HCT116 (cell line): ENCODE results near the gene AOPEP.

Experiments
- ELF1 ChIP-seq: IDR thresholded peaks from 2 replicates; pipeline ENCODE4 v1.6.1; 2012; ENCODE audit warnings: low read depth, borderline replicate concordance
- EZH2 ChIP-seq: fragments of 200-600 bp; sonication (generic); IDR thresholded peaks from 2 replicates; pipeline ENCODE4 v1.6.1; 2017; ENCODE audit warnings: antibody characterized with exemption, mixed run types
- EZH2phosphoT487 ChIP-seq: fragments of 200-600 bp; IDR thresholded peaks from 2 replicates; pipeline ENCODE4 v1.6.1; 2018; ENCODE audit warnings: antibody characterized with exemption, borderline replicate concordance
- POLR2A ChIP-seq: IDR thresholded peaks from 2 replicates; pipeline ENCODE4 v1.7.0; 2011; ENCODE audit warnings: borderline replicate concordance; ENCODE audit not compliant: insufficient read depth, insufficient read length; ENCODE audit errors: extremely low read depth
- POLR2AphosphoS5 ChIP-seq: IDR thresholded peaks from 2 replicates; pipeline ENCODE4 v1.6.1; 2011; ENCODE audit warnings: mild to moderate bottlenecking, low read depth, low read length, moderate library complexity
- SIN3A ChIP-seq: IDR thresholded peaks from 2 replicates; pipeline ENCODE4 v1.6.1; 2012; ENCODE audit warnings: low read depth
- SP1 ChIP-seq: IDR thresholded peaks from 2 replicates; pipeline ENCODE4 v1.6.1; 2012; ENCODE audit warnings: low read depth
- TCF7L2 ChIP-seq: IDR thresholded peaks from 2 replicates; pipeline ENCODE4 v1.7.0; 2011; ENCODE audit warnings: borderline replicate concordance, inconsistent platforms; ENCODE audit not compliant: insufficient read depth, insufficient read length; ENCODE audit errors: extremely low read depth
- TF ChIP-seq, protein P1 (sequence below), 3 experiments: fragments of 200-600 bp in 1 of 3; sonication (generic) in 1 of 3; IDR thresholded peaks in 2 of 3; conservative IDR thresholded peaks in 1 of 3; 2 replicates each; pipeline ENCODE4 v1.5.1; 2012 to 2017; ENCODE audit warnings: low read depth in 2 of 3, low read length in 2 of 3, antibody characterized with exemption in 1 of 3, borderline replicate concordance in 1 of 3, control low read depth in 1 of 3, mild to moderate bottlenecking in 1 of 3, mixed read lengths in 1 of 3, mixed run types in 1 of 3, moderate library complexity in 1 of 3; ENCODE audit not compliant: insufficient read depth in 1 of 3
- TF ChIP-seq, protein P2 (sequence below): IDR thresholded peaks from 2 replicates; pipeline ENCODE4 v1.6.1; 2011; ENCODE audit warnings: mild to moderate bottlenecking, low read length, moderate library complexity; ENCODE audit not compliant: insufficient replicate concordance; ENCODE audit errors: extremely low read depth

DNA sequence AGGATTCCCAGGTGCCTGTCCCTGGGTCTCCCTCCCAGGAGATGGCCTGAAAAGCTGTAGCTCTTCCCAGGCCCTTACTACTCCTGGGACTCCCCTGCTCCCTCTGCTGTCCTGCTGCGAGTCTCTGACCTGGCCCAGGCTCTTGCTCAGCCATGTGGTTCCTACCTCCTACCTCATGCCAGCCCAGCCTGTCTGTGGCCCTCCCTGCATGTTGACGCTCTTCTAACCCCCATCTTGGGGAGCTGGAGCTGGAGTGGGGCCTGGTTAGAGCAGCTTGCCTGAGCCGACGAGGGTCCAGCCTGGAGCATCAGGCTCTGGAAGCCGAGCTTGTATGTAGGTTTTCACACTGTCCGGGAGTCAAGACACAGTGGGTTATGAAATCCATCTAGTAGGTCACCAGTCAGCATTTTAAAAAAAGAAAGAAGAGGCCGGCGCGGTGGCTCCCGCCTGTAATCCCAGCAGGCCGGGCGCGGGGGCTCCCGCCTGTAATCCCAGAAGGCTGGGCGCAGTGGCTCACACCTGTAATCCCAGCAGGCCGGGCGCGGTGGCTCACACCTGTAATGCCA lies 346.6 kb downstream of the AOPEP start:
- TF ChIP-seq EZH2 (no peak), SIN3A (no peak), POLR2A (no peak), ELF1 (no peak), POLR2AphosphoS5 (no peak), TCF7L2 (no peak), EZH2phosphoT487 (no peak), SP1 (no peak)
- TF ChIP-seq, protein P1, sequence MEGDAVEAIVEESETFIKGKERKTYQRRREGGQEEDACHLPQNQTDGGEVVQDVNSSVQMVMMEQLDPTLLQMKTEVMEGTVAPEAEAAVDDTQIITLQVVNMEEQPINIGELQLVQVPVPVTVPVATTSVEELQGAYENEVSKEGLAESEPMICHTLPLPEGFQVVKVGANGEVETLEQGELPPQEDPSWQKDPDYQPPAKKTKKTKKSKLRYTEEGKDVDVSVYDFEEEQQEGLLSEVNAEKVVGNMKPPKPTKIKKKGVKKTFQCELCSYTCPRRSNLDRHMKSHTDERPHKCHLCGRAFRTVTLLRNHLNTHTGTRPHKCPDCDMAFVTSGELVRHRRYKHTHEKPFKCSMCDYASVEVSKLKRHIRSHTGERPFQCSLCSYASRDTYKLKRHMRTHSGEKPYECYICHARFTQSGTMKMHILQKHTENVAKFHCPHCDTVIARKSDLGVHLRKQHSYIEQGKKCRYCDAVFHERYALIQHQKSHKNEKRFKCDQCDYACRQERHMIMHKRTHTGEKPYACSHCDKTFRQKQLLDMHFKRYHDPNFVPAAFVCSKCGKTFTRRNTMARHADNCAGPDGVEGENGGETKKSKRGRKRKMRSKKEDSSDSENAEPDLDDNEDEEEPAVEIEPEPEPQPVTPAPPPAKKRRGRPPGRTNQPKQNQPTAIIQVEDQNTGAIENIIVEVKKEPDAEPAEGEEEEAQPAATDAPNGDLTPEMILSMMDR (IDR thresholded peaks at IDR 0.05 in 2 of 3, conservative IDR thresholded peaks at IDR 0.05 in 1 of 3; ENCODE audit: borderline replicate concordance in 1 of 3, insufficient read depth in 1 of 3, low read depth in 2 of 3, low read length in 2 of 3), result peak; percentile 33 to 41 (median 37); a peak in 4 of 6 replicates
- TF ChIP-seq, protein P2, sequence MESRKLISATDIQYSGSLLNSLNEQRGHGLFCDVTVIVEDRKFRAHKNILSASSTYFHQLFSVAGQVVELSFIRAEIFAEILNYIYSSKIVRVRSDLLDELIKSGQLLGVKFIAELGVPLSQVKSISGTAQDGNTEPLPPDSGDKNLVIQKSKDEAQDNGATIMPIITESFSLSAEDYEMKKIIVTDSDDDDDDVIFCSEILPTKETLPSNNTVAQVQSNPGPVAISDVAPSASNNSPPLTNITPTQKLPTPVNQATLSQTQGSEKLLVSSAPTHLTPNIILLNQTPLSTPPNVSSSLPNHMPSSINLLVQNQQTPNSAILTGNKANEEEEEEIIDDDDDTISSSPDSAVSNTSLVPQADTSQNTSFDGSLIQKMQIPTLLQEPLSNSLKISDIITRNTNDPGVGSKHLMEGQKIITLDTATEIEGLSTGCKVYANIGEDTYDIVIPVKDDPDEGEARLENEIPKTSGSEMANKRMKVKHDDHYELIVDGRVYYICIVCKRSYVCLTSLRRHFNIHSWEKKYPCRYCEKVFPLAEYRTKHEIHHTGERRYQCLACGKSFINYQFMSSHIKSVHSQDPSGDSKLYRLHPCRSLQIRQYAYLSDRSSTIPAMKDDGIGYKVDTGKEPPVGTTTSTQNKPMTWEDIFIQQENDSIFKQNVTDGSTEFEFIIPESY, result no peak
